ENCODE measurements around the gene GRIA3.
"Not testable (repeated sequence)": the region's sequence is repeated elsewhere in the genome, so short reads cannot be mapped to it uniquely, and the experiment has no call there.

The GRIA3 gene

GRCh38 chrX:123277821-123278220 is 93.7 kb downstream of the GRIA3 start:
- DNase-seq, result no peak
- Histone ChIP-seq H2AFZ (ENCODE audit: insufficient read depth, low read length, poor library complexity) (no peak overlapping the region), H4K12ac (ENCODE audit: low read depth, low read length) (no peak overlapping the region)

DNA sequence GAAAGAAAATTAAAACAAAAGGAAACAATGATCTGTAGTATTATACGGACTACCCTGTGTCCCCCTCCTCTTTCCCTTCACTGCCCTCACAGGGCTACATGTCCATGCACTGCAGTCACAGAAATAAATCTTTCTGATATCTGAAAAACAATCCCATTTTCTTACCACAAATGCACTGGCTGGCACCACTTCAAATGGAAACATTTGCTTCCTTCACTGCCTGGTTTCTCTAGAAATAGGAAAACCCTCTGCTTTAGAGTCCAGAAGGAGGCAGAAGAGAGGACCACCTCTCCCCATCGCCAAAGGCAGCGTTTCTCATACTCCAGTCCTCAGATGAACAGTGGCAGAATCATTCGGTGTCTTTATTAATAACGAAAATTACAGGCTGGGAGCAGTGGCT is 98.2 kb downstream of the GRIA3 start:
- H4K8ac ChIP-seq (ENCODE audit: low read depth, low read length), result no peak overlapping the region
- H2BK120ac ChIP-seq (ENCODE audit: insufficient read depth, low read length, poor library complexity), result no peak overlapping the region
- no peaks in the 10 kb centered on the region for H3K36me3 ChIP-seq (ENCODE audit: control insufficient read depth in 1 of 2, insufficient read depth in 2 of 2, low read length in 2 of 2)
- no peaks in the 10 kb centered on the region for H3K4me1 ChIP-seq (ENCODE audit: control insufficient read depth in 1 of 2, insufficient read depth in 2 of 2, low read length in 2 of 2)
- no peak overlapping the region for H2BK12ac ChIP-seq (ENCODE audit: low read length)
- no peak overlapping the region for H2AFZ ChIP-seq (ENCODE audit: insufficient read depth, low read length, poor library complexity)
- H3K9me3 ChIP-seq (ENCODE audit: insufficient read depth, low read depth, low read length), result no peaks in the 10 kb centered on the region
- H2BK5ac ChIP-seq (ENCODE audit: low read depth, low read length, poor library complexity), result no peak overlapping the region
- WGBS (ENCODE audit: extremely low coverage, insufficient coverage, insufficient read length), result no CpG with 5 or more reads among the region's 5 CpGs
- H3K4me2 ChIP-seq (ENCODE audit: low read length), result no peak overlapping the region
- DNase-seq, result no peak
- H4K91ac ChIP-seq (ENCODE audit: low read depth, low read length), result no peak overlapping the region
- no peak overlapping the region for H3K14ac ChIP-seq (ENCODE audit: low read length)
- no peaks in the 10 kb centered on the region for H3K79me1 ChIP-seq (ENCODE audit: low read length)
- no peak overlapping the region for H3K4me3 ChIP-seq (ENCODE audit: low read depth, low read length)
- no peak overlapping the region for H2AK5ac ChIP-seq (ENCODE audit: low read length)
- no peak overlapping the region for H3K18ac ChIP-seq (ENCODE audit: low read length)
- H3K4ac ChIP-seq (ENCODE audit: low read depth, low read length), result no peak overlapping the region
- H3K9ac ChIP-seq (ENCODE audit: low read length), result no peak overlapping the region
- H3K27me3 ChIP-seq (ENCODE audit: insufficient read depth, low read length), result no peaks in the 10 kb centered on the region
- no peak overlapping the region for H3K23ac ChIP-seq (ENCODE audit: low read length)
- no peaks in the 10 kb centered on the region for H3K79me2 ChIP-seq (ENCODE audit: control insufficient read depth, insufficient read depth, low read length, poor library complexity)
- no peak overlapping the region for H3K27ac ChIP-seq (ENCODE audit: low read depth, low read length)
- H4K12ac ChIP-seq (ENCODE audit: low read depth, low read length), result no peak overlapping the region

More at GRCh38 chrX:123277821-123278220, 93.7 kb downstream of the GRIA3 start:
- no peaks in the 10 kb centered on the region for H3K9me3 ChIP-seq (ENCODE audit: insufficient read depth, low read depth, low read length)
- H4K8ac ChIP-seq (ENCODE audit: low read depth, low read length), result no peak overlapping the region
- no peak overlapping the region for H3K4me3 ChIP-seq (ENCODE audit: low read depth, low read length)
- H3K18ac ChIP-seq (ENCODE audit: low read length), result no peak overlapping the region
- WGBS (ENCODE audit: extremely low coverage, insufficient coverage, insufficient read length), result no CpG with 5 or more reads among the region's 3 CpGs
- no peak overlapping the region for H3K14ac ChIP-seq (ENCODE audit: low read length)
- H3K23ac ChIP-seq (ENCODE audit: low read length), result no peak overlapping the region
- no peak overlapping the region for H2BK12ac ChIP-seq (ENCODE audit: low read length)
- no peak overlapping the region for H4K91ac ChIP-seq (ENCODE audit: low read depth, low read length)
- H2BK5ac ChIP-seq (ENCODE audit: low read depth, low read length, poor library complexity), result no peak overlapping the region
- H2AK5ac ChIP-seq (ENCODE audit: low read length), result no peak overlapping the region
- H3K9ac ChIP-seq (ENCODE audit: low read length), result no peak overlapping the region
- no peak overlapping the region for H3K27ac ChIP-seq (ENCODE audit: low read depth, low read length)
- H3K79me2 ChIP-seq (ENCODE audit: control insufficient read depth, insufficient read depth, low read length, poor library complexity), result no peaks in the 10 kb centered on the region
- no peaks in the 10 kb centered on the region for H3K79me1 ChIP-seq (ENCODE audit: low read length)
- H3K4ac ChIP-seq (ENCODE audit: low read depth, low read length), result no peak overlapping the region
- no peak overlapping the region for H3K4me2 ChIP-seq (ENCODE audit: low read length)
- no peaks in the 10 kb centered on the region for H3K27me3 ChIP-seq (ENCODE audit: insufficient read depth, low read length)
- no peaks in the 10 kb centered on the region for H3K36me3 ChIP-seq (ENCODE audit: control insufficient read depth in 1 of 2, insufficient read depth in 2 of 2, low read length in 2 of 2)
- no peaks in the 10 kb centered on the region for H3K4me1 ChIP-seq (ENCODE audit: control insufficient read depth in 1 of 2, insufficient read depth in 2 of 2, low read length in 2 of 2)
- no peak overlapping the region for H2BK120ac ChIP-seq (ENCODE audit: insufficient read depth, low read length, poor library complexity)

- not testable (repeated sequence) for H3K79me1 ChIP-seq (ENCODE audit: low read length); H3K27me3 ChIP-seq (ENCODE audit: insufficient read depth, low read length); H2BK5ac ChIP-seq (ENCODE audit: low read depth, low read length, poor library complexity); H4K8ac ChIP-seq (ENCODE audit: low read depth, low read length); H3K27ac ChIP-seq (ENCODE audit: low read depth, low read length); H3K9ac ChIP-seq (ENCODE audit: low read length); H4K91ac ChIP-seq (ENCODE audit: low read depth, low read length); H3K9me3 ChIP-seq (ENCODE audit: insufficient read depth, low read depth, low read length); H4K12ac ChIP-seq (ENCODE audit: low read depth, low read length); H3K4me1 ChIP-seq (ENCODE audit: control insufficient read depth in 1 of 2, insufficient read depth in 2 of 2, low read length in 2 of 2); H3K4me3 ChIP-seq (ENCODE audit: low read depth, low read length); H3K4me2 ChIP-seq (ENCODE audit: low read length); H2BK120ac ChIP-seq (ENCODE audit: insufficient read depth, low read length, poor library complexity); H2AFZ ChIP-seq (ENCODE audit: insufficient read depth, low read length, poor library complexity); H3K4ac ChIP-seq (ENCODE audit: low read depth, low read length); H3K36me3 ChIP-seq (ENCODE audit: control insufficient read depth in 1 of 2, insufficient read depth in 2 of 2, low read length in 2 of 2); H3K18ac ChIP-seq (ENCODE audit: low read length); H3K79me2 ChIP-seq (ENCODE audit: control insufficient read depth, insufficient read depth, low read length, poor library complexity); H2AK5ac ChIP-seq (ENCODE audit: low read length); H3K14ac ChIP-seq (ENCODE audit: low read length); H3K23ac ChIP-seq (ENCODE audit: low read length); DNase-seq; H2BK12ac ChIP-seq (ENCODE audit: low read length)
- no CpG with 5 or more reads among the region's 6 CpGs for WGBS (ENCODE audit: extremely low coverage, insufficient coverage, insufficient read length)
These were observed 99.3 kb downstream of the GRIA3 start for GRCh38 chrX:123283407-123283806.

DNA sequence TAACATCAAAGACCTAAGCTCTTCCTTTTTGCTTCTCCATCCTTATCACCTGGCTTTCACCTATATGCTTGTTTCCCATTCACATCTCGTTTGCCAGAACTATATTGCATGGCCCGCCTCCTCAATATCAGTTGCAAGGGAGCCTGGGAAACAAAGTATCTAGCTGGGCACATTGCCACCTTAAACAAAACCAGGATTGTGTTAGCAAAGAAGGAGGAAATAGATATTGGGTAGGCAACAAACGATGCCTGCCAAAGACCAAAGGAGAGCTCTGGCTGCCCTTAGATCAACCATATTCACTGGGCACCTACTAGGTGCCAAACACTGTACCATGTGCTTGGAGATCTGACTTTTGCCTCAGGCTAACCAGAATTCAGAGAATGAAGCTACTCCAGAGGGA is 107.5 kb downstream of the GRIA3 start:
- Histone ChIP-seq H3K79me2 (ENCODE audit: control insufficient read depth, insufficient read depth, low read length, poor library complexity) (no peaks in the 10 kb centered on the region), H3K79me1 (ENCODE audit: low read length) (no peaks in the 10 kb centered on the region), H2AFZ (ENCODE audit: insufficient read depth, low read length, poor library complexity) (no peak overlapping the region), H3K36me3 (ENCODE audit: control insufficient read depth in 1 of 2, insufficient read depth in 2 of 2, low read length in 2 of 2) (no peaks in the 10 kb centered on the region), H3K14ac (ENCODE audit: low read length) (no peak overlapping the region), H3K9me3 (ENCODE audit: insufficient read depth, low read depth, low read length) (no peaks in the 10 kb centered on the region), H2BK12ac (ENCODE audit: low read length) (no peak overlapping the region), H3K27me3 (ENCODE audit: insufficient read depth, low read length) (no peaks in the 10 kb centered on the region), H3K9ac (ENCODE audit: low read length) (no peak overlapping the region), H4K8ac (ENCODE audit: low read depth, low read length) (no peak overlapping the region), H2BK5ac (ENCODE audit: low read depth, low read length, poor library complexity) (no peak overlapping the region), H4K12ac (ENCODE audit: low read depth, low read length) (no peak overlapping the region), H3K18ac (ENCODE audit: low read length) (no peak overlapping the region), H3K4me2 (ENCODE audit: low read length) (no peak overlapping the region), H2BK120ac (ENCODE audit: insufficient read depth, low read length, poor library complexity) (no peak overlapping the region), H2AK5ac (ENCODE audit: low read length) (no peak overlapping the region), H3K27ac (ENCODE audit: low read depth, low read length) (no peak overlapping the region), H4K91ac (ENCODE audit: low read depth, low read length) (no peak overlapping the region), H3K4me1 (ENCODE audit: control insufficient read depth in 1 of 2, insufficient read depth in 2 of 2, low read length in 2 of 2) (no peaks in the 10 kb centered on the region), H3K4me3 (ENCODE audit: low read depth, low read length) (no peak overlapping the region), H3K23ac (ENCODE audit: low read length) (no peak overlapping the region), H3K4ac (ENCODE audit: low read depth, low read length) (no peak overlapping the region)
- no CpG with 5 or more reads among the region's 3 CpGs for WGBS (ENCODE audit: extremely low coverage, insufficient coverage, insufficient read length)
- DNase-seq, result no peak
